ENCODE results near the gene CDC16.

GRCh38 chr13:114309806-114310410, 75.2 kb downstream of the CDC16 start:
- TF ChIP-seq SNRNP70 (optimal IDR thresholded peaks at IDR 0.05; ENCODE audit: low read depth, low read length) (no peak), MYNN (IDR thresholded peaks at IDR 0.05) (no peak), MYNN (CRISPR knock-in tag; IDR thresholded peaks at IDR 0.05) (no peak), SRSF9 (IDR thresholded peaks at IDR 0.05; ENCODE audit: borderline replicate concordance, low read depth, low read length) (no peak), RAD21 (CRISPR knock-in tag; conservative IDR thresholded peaks at IDR 0.05 in 1 of 2, IDR thresholded peaks at IDR 0.05 in 1 of 2) (no peak)
- TF ChIP-seq, protein P1, sequence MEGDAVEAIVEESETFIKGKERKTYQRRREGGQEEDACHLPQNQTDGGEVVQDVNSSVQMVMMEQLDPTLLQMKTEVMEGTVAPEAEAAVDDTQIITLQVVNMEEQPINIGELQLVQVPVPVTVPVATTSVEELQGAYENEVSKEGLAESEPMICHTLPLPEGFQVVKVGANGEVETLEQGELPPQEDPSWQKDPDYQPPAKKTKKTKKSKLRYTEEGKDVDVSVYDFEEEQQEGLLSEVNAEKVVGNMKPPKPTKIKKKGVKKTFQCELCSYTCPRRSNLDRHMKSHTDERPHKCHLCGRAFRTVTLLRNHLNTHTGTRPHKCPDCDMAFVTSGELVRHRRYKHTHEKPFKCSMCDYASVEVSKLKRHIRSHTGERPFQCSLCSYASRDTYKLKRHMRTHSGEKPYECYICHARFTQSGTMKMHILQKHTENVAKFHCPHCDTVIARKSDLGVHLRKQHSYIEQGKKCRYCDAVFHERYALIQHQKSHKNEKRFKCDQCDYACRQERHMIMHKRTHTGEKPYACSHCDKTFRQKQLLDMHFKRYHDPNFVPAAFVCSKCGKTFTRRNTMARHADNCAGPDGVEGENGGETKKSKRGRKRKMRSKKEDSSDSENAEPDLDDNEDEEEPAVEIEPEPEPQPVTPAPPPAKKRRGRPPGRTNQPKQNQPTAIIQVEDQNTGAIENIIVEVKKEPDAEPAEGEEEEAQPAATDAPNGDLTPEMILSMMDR (IDR thresholded peaks at IDR 0.05 in 2 of 3, conservative IDR thresholded peaks at IDR 0.05 in 1 of 3; ENCODE audit: insufficient read depth in 2 of 3, low read depth in 1 of 3, low read length in 3 of 3) = no peak
